ENCODE results near the gene PKN2. TPM values are rescaled to one million over a fixed set of nuclear protein-coding genes. Genes with fewer than 3 reads are reported as not detected.
A peak's percentile ranks its signal among the peaks of the same experiment; 100 is the strongest.
"Not testable (repeated sequence)": the region's sequence is repeated elsewhere in the genome, so short reads cannot be mapped to it uniquely, and the experiment has no call there.

The PKN2 gene
- total RNA-seq, 1 donor from 2014 or later, result 72.8 TPM

GRCh38 chr1:88812366-88812765 is 128.3 kb downstream of the PKN2 start:
- H3K4me1 Mint-ChIP-seq (ENCODE audit: low read depth), result no peaks in the 10 kb centered on the region
- no peak overlapping the region for H3K4me3 Mint-ChIP-seq (ENCODE audit: low read depth)
- H3K9me3 Mint-ChIP-seq (ENCODE audit: low read depth), result no peaks in the 10 kb centered on the region
- peaks cover 23% of the 10 kb centered on the region for H3K36me3 Mint-ChIP-seq (ENCODE audit: insufficient read depth)
- DNase-seq (ENCODE audit: low spot score, unreplicated experiment), result no peak
- TF ChIP-seq CTCF (IDR thresholded peaks at IDR 0.05; ENCODE audit: unreplicated experiment), result no peak
- H3K27ac Mint-ChIP-seq, result no peak overlapping the region
- H3K27me3 Mint-ChIP-seq, result no peaks in the 10 kb centered on the region

GRCh38 chr1:88813471-88813870 is 129.4 kb downstream of the PKN2 start:
- no peak overlapping the region for H3K4me3 Mint-ChIP-seq (ENCODE audit: low read depth)
- no peak for DNase-seq (ENCODE audit: low spot score, unreplicated experiment)
- TF ChIP-seq CTCF (IDR thresholded peaks at IDR 0.05; ENCODE audit: unreplicated experiment), result no peak
- H3K27me3 Mint-ChIP-seq, result no peaks in the 10 kb centered on the region
- H3K27ac Mint-ChIP-seq, result no peak overlapping the region
- no peaks in the 10 kb centered on the region for H3K4me1 Mint-ChIP-seq (ENCODE audit: low read depth)
- H3K9me3 Mint-ChIP-seq (ENCODE audit: low read depth), result no peaks in the 10 kb centered on the region
- H3K36me3 Mint-ChIP-seq (ENCODE audit: insufficient read depth), result peaks cover 33% of the 10 kb centered on the region

GRCh38 chr1:88819642-88820041 is 135.6 kb downstream of the PKN2 start:
- not testable (repeated sequence) for H3K27me3 Mint-ChIP-seq; H3K27ac Mint-ChIP-seq; H3K4me3 Mint-ChIP-seq (ENCODE audit: low read depth); DNase-seq (ENCODE audit: low spot score, unreplicated experiment); H3K9me3 Mint-ChIP-seq (ENCODE audit: low read depth); H3K4me1 Mint-ChIP-seq (ENCODE audit: low read depth)
- H3K36me3 Mint-ChIP-seq (ENCODE audit: insufficient read depth), result peaks cover 41% of the 10 kb centered on the region

- Mint-ChIP-seq H3K9me3 (ENCODE audit: low read depth) (no peaks in the 10 kb centered on the region), H3K27ac (no peak overlapping the region), H3K36me3 (ENCODE audit: insufficient read depth) (peaks cover 14% of the 10 kb centered on the region), H3K4me3 (ENCODE audit: low read depth) (no peak overlapping the region), H3K27me3 (no peaks in the 10 kb centered on the region), H3K4me1 (ENCODE audit: low read depth) (no peaks in the 10 kb centered on the region)
- DNase-seq (ENCODE audit: low spot score, unreplicated experiment), result no peak
- TF ChIP-seq CTCF (IDR thresholded peaks at IDR 0.05; ENCODE audit: unreplicated experiment), result no peak
Observed at GRCh38 chr1:88825721-88826120, 141.6 kb downstream of the PKN2 start.

- H3K4me3 Mint-ChIP-seq (ENCODE audit: low read depth), result no peak overlapping the region
- H3K27me3 Mint-ChIP-seq, result no peaks in the 10 kb centered on the region
- DNase-seq (ENCODE audit: low spot score, unreplicated experiment), result no peak
- no peaks in the 10 kb centered on the region for H3K4me1 Mint-ChIP-seq (ENCODE audit: low read depth)
- no peak for TF ChIP-seq CTCF (IDR thresholded peaks at IDR 0.05; ENCODE audit: unreplicated experiment)
- no peaks in the 10 kb centered on the region for H3K9me3 Mint-ChIP-seq (ENCODE audit: low read depth)
- H3K27ac Mint-ChIP-seq, result no peak overlapping the region
- peaks cover 5% of the 10 kb centered on the region for H3K36me3 Mint-ChIP-seq (ENCODE audit: insufficient read depth)
Observed at GRCh38 chr1:88847643-88848042, 163.6 kb downstream of the PKN2 start.

GRCh38 chr1:88851303-88852063 is 167.4 kb downstream of the PKN2 start:
- TF ChIP-seq CTCF (IDR thresholded peaks at IDR 0.05; ENCODE audit: unreplicated experiment), result no peak

More at GRCh38 chr1:88851303-88852063, 167.4 kb downstream of the PKN2 start:
- H3K36me3 Mint-ChIP-seq (ENCODE audit: insufficient read depth), result peaks cover 12% of the 10 kb centered on the region
- H3K4me1 Mint-ChIP-seq (ENCODE audit: low read depth), result no peaks in the 10 kb centered on the region
- no peaks in the 10 kb centered on the region for H3K27me3 Mint-ChIP-seq
- H3K4me3 Mint-ChIP-seq (ENCODE audit: low read depth), result no peak overlapping the region
- H3K27ac Mint-ChIP-seq, result peak overlapping the region; percentile 14
- DNase-seq (ENCODE audit: low spot score, unreplicated experiment), result no peak
- H3K9me3 Mint-ChIP-seq (ENCODE audit: low read depth), result no peaks in the 10 kb centered on the region
